Kidney epithelial cell (primary cell): ENCODE results near the gene ALKBH5. TPM values are rescaled to one million over a fixed set of nuclear protein-coding genes. Genes with fewer than 3 reads are reported as not detected.

Experiments used
- DNase-seq: peaks from one replicate; pipeline ENCODE4 v3.0.0-alpha.2; 2010; ENCODE audit warnings: low read depth
- H3K27me3 ChIP-seq: 2 replicates; pipeline ENCODE4 v1.6.0; 2011; ENCODE audit warnings: low read length; ENCODE audit not compliant: control insufficient read depth, insufficient read depth
- H3K36me3 ChIP-seq: 2 replicates; pipeline ENCODE4 v1.5.1; 2011; ENCODE audit warnings: low read length; ENCODE audit not compliant: control insufficient read depth, insufficient read depth
- H3K4me3 ChIP-seq: 2 replicates; pipeline ENCODE4 v1.5.1; 2011; ENCODE audit warnings: low read depth, mild to moderate bottlenecking, control low read depth, low read length
- CTCF ChIP-seq: IDR thresholded peaks from 2 replicates; pipeline ENCODE4 v1.5.1; 2011; ENCODE audit warnings: mild to moderate bottlenecking, moderate library complexity, low read length, control low read depth, inconsistent platforms; ENCODE audit not compliant: insufficient read depth, poor library complexity, severe bottlenecking
- total RNA-seq: library from RNA; depleted of rRNA; stranded (reverse); fragments of >200 nt; gene quantifications from 2 replicates; pipeline ENCODE4 v1.2.3, GENCODE V29; 2015

The ALKBH5 gene
- total RNA-seq, 1 donor from 2014 or later, result 103 TPM

GRCh38 chr17:18250259-18250658, 66.6 kb downstream of the ALKBH5 start:
- Histone ChIP-seq H3K4me3 (no peak overlapping the region), H3K36me3 (peaks cover 9% of the 10 kb centered on the region), H3K27me3 (no peaks in the 10 kb centered on the region)
- no peak for TF ChIP-seq CTCF
- no peak for DNase-seq

- Histone ChIP-seq H3K27me3 (no peaks in the 10 kb centered on the region), H3K36me3 (peaks cover 9% of the 10 kb centered on the region), H3K4me3 (no peak overlapping the region)
- DNase-seq, result no peak
- no peak for TF ChIP-seq CTCF
Observed at GRCh38 chr17:18250708-18251107, 67.1 kb downstream of the ALKBH5 start.

DNA sequence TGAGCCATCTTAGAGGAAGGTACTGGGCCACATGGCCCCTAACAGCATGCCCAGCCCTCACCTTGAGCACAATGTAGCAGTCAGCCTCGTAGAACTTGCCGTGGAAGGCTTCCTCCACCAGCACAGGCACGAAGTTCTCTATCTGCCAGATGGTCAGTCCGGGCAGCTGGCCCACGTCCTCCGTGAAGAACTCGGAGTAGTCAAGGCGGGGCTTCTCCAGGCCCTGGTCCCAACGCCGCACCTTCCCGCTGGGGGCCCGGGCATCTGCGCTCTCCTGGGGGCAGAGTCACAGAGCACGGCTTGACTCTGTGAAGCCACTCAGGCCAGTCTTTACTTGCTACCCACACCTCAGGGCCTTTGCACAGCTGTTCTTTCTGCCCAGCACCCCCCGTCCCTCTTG, 67.6 kb downstream of the ALKBH5 start:
- Histone ChIP-seq H3K36me3 (peaks cover 9% of the 10 kb centered on the region), H3K27me3 (no peaks in the 10 kb centered on the region), H3K4me3 (no peak overlapping the region)
- TF ChIP-seq CTCF, result no peak
- no peak for DNase-seq

DNA sequence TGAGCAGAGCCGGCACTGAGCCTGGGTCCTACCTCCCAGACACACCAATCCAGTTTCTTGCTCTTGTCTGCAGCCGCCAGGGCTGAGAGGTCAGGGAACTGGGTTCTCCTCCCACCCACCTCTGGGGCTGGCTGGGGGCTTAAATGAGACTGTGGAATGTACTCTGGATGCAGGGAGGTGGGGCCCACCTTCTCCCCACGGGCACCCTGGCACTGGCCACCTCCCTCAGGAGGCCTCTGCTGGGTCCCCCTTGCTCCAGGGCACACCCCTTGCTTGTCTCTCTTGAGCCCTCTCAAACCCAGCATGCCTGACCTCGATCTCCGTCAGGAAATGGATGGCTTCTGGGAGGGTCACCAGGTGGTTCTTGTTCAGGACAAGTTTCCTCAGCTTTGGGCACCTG, 68.5 kb downstream of the ALKBH5 start:
- DNase-seq, result no peak
- Histone ChIP-seq H3K4me3 (no peak overlapping the region), H3K27me3 (no peaks in the 10 kb centered on the region), H3K36me3 (peaks cover 12% of the 10 kb centered on the region)
- no peak for TF ChIP-seq CTCF

- DNase-seq, result no peak
- H3K27me3 ChIP-seq, result no peaks in the 10 kb centered on the region
- H3K4me3 ChIP-seq, result no peak overlapping the region
- H3K36me3 ChIP-seq, result peaks cover 8% of the 10 kb centered on the region
- TF ChIP-seq CTCF, result no peak
Observed at GRCh38 chr17:18253187-18253884, 69.7 kb downstream of the ALKBH5 start.
